HG03558 (cell line): Measurements from ENCODE around the gene ARID4B.
"Not testable (repeated sequence)": the region's sequence is repeated elsewhere in the genome, so short reads cannot be mapped to it uniquely, and the experiment has no call there.

Experiments
- ATAC-seq: cut with Tn5 transposase; IDR thresholded peaks from one replicate; pipeline ENCODE4 v1.9.1; 2021; ENCODE audit warnings: moderate number of reproducible peaks; ENCODE audit not compliant: unreplicated experiment; ENCODE audit errors: extremely low read depth

ARID4B gene

DNA sequence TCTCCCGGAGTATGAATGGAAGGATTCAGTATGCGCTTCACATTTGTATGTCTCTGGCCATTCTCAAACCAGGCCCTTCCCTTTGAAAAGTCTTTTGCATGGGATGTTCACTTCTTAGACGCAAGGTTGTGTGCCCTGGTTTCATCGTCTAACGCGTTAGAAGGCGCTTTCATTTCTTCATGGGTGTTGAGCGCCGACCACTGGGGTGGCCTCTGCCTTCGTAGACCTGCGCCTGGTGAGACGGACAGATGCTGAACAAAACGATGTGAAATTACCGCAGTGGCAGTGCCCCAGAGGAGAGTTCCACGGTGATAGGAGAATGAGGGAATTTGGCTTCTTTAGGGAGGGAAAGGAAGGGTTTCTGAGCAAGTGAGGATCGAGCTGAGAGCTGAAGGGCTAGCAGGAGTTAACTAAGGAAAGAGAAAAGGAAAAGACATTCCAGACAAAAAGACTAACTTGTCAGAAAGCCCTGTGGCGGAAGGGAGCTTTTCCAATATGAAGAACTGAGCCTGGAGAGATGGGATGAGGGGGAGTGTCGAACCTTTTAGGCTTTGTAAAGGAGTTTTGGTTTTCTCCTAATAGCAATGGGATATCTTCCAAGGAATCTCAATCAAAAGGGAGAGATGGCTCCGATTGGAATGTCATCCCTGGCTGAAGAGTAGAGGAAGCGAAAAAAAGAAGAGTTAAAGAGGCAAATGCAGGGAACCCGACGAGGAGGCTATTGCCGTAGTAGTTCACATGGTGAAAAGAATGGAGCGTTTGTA is 1.3 kb upstream of the ARID4B start:
- peak; percentile 5 for ATAC-seq

DNA sequence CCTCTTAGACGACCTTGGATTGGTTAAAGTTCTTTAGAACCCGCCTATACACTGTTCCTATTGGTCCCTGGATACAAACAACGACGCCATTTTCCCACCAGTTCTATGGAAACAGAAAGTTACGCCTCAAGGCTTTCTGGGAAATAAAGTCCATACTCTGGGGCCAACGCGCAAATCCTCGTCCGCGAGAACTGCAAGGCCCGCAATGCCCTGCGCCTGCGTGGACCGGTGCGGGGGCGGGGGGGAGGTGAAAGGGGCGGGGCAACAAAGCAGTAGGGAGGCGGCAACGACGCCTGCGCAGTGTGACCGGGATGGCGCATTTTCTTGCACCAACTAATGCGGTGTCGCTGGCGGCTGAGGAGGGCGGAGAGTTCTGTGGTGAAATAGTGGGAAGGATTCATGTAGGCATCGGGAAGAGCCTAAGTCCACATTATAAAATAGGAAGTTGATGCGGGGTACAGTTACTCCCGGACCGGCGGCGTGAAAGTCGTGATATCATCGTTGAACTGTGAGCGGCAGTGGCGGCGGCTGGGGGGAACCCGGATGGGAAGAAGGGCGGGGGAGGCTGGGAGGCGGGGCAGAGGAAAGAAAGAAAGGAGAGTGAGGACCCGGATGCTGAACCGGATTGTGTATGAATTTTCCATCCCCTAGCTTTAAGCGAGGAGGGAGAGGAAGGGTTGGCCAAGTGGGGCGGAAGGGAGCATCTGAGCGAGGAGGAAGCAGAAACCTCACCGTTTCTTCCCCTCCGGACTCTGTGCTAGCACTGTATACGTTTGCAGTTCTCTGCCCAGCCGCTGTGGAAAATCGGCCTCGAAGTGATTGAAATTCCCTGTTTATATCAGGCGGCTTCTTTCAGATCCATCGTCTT is 526 bp upstream of the ARID4B start, which contains the start of gene GGPS1:
TSS of gene GGPS1 (plus strand) at position 300 of the 868 bp plus-strand sequence. CDS start 6,695 bp downstream, outside the sequence.
- peak; percentile 38 for ATAC-seq

DNA sequence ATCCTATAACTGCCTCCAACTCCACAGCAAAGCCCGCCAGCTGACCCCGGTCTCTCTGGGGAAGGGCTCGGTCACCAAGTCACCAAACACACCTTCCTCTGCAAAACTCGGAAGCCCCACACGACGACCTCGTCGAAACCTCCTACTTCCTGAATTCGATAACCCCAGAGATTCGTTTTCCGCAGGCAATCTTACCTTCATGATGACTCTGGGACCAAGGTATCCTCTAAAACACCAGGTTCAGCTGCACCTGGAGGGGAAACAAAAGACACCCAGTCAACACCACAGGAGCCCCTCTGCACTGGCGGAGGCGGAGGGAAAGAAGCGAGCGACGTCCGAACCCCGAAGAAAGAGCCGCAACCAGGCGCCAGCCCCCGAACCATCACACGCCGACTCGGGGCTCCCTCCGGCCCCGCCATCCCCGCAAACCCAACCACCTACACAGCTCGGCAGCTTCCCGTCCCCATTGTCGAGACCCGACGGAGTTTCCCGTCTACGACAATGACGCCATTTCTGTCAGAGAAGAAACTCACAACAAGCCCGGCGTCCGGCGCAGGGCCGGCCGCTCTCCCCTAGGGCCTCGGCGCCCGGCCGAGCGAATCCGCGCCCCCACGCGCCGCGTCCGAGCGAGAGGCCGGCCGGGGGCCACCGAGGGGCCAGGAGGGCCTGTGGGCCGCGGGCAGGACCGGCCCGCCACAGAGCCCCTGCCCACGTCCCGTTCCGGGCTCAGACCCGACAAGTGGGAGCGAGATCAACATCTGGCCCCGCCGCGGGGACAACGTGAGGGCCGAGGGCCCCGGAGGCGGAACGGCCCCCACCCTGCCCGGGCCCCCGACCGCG is 1.0 kb downstream of the ARID4B start:
- no peak for ATAC-seq

DNA sequence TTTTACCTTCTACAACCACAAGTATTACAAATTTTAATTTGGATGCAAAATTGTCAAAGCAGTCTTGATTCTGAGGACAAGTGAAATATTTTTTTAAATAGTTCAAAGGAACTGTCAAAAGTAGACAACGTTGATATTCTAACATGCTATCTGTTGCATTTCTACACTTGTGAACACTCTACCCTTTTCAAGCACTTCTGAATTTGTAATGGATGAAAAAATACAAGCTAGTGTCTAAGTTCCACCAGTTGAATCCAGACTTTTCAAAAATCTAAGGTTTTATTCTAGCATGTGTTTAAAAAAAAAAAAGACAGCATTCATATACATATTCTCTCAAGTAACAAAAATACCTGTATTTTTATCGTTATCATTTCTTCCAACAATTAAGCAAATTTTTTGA is 2.1 kb downstream of the ARID4B start:
- no peak for ATAC-seq

GRCh38 chr1:235325139-235325538 is 2.8 kb downstream of the ARID4B start:
- no peak for ATAC-seq

DNA sequence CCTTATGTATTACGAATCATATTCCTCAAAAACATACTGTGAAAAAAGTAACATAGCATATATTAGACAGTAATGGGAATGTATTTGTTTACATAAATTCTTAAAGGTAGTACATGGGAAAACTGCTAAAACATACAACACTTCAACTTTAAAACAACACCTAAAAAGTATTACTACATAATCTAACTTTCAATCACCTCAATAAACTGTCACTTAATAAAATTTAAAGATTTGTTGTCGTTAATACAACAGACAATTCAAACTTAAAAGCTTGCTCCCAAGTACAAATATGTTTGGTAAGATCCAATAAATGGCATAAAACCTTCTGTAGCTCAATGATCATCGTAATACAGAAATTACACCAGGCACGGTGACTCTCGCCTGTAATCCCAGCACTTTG is 3.7 kb downstream of the ARID4B start:
- ATAC-seq = no peak

- ATAC-seq = no peak
These were observed 7.3 kb downstream of the ARID4B start for GRCh38 chr1:235320521-235321179.

DNA sequence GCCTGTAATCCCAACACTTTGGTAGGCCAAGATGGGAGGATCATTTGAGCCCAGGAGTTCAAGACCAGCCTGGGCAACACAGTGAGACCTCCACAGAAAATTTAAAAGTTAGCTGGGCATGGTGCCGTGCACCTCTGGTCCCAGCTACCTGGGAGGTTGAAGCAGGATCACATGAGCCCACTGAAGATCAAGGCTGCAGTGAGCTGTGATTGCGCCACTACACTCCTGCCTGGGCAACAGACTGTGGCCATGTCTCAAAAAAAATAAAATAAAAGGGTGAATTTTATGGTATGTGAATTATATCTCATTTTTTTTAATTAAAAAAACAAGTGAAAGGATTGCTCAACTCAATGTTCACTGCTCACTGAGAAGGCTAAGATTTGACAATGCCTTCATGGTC is 8.7 kb downstream of the ARID4B start:
- ATAC-seq = no peak

DNA sequence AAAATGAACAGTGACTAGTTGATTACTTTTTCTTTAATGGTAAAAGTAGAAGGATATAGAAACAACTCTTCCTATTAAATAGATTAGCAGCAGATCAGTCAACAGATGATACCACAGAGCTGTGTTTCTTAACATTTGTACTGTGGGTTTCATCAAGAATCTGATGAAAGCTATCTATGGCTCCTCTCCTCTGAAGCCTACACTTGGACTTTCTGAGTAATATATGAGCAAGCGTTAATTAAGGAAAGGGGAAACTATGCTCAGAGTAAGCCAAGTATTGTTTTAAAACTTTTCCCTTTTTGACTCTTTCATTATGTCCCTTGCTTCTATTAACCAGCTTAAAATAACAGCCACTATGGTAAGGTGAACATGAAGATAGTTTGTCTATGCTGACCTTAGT is 10.8 kb downstream of the ARID4B start:
- no peak for ATAC-seq

GRCh38 chr1:235315735-235316134 is 12.2 kb downstream of the ARID4B start:
- no peak for ATAC-seq

GRCh38 chr1:235315173-235315572 is 12.8 kb downstream of the ARID4B start:
- no peak for ATAC-seq

DNA sequence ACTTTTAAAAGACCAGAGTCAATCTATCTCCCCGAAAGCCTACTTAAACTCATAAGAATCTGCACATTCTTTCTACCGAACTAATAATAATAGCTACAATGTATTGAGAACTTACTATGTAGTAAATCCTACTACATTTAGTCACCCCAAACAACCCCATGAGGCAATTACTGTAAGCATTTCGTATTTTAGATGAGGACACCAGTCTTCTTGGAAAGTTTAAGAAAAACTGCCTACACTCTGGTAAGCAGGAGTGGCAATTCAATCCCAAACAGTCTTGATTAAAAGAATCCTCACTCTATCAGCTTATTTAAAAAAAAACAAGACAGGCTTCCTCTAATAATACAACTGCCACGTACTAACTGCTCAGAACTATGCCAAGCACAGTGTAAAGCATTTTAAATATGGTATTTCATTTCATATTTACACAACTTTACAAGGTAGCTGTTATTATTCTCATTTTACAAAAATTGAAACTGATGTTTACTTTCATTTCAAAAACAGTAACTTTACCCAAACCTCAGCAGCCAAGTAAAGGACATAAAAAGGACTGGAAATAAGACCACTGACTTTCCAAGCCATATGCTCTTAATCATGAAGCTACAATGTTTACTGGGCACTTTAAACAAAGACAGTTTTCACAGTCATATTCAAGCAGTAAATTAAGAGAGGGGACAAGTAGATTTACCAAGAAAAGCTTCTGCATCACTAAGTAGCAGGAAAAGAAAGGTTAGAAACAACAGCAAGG is 13.9 kb downstream of the ARID4B start:
- no peak for ATAC-seq

- ATAC-seq = no peak
These were observed 14.7 kb downstream of the ARID4B start for GRCh38 chr1:235313262-235313661.

- ATAC-seq = not testable (repeated sequence)
These were observed 18.8 kb downstream of the ARID4B start for GRCh38 chr1:235309206-235309605.

DNA sequence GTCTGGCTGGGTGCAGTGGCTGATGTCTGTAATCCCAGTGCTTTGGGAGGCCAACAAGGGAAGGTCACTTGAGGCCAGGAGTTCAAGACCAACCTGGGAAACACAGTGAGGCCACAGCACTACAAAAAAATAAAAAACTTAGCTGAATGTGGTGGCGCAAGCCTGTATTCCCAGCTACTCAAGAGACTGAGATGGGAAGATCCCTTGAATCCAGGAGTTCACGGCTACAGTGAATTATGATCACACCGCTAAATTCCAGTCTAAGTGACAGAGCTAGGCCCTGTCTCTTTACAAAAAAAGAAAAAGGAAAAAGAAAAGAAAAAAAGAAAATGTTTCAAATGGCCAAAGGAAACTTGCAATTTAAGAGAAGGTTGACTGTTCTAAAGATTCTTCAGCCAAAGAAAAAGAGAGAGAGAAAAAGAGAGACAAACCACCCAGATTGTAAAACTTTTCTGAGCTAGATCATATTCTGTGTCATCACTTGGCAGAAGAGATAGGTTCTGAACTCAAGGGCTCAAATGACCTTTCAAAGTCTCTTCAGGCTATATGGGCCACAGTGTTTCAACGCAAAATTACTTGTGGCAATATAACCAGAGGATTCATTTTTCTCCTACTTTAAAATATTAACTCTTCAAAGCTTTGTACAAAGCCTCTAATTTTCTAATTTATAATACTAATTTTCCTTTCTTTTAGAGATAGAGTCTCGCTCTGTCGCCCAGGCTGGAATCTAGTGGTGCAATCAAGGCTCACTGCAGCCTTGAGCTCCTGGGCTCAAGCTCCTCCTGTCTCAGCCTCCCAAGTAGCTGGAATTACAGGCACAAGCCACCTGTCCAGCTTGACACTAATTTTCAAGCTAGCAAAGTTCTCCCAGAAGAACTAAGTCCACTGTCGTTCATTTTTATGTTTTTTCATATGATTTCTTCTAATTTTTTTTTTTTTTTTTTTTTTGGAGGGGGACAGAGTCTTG is 20.5 kb downstream of the ARID4B start:
- no peak for ATAC-seq

GRCh38 chr1:235304549-235305451 is 23.2 kb downstream of the ARID4B start:
- ATAC-seq = no peak

- ATAC-seq = no peak
These were observed 25.8 kb downstream of the ARID4B start for GRCh38 chr1:235302143-235302542.
